Testis (tissue), 3 donors: Measurements from ENCODE around the gene UPK1A. TPM values are rescaled to one million over a fixed set of nuclear protein-coding genes. Genes with fewer than 3 reads are reported as not detected.

Source experiments
- DNase-seq: peaks from one replicate; pipeline ENCODE4 v3.0.0-alpha.2; 2019
- H3K27ac ChIP-seq, 2 donors: fragments of 200-600 bp; sonication (generic); one replicate each; pipeline ENCODE4 v1.5.1; 2019
- H3K27me3 ChIP-seq: fragments of 200-600 bp; sonication (generic); one replicate; pipeline ENCODE4 v1.5.1; 2019
- H3K36me3 ChIP-seq: fragments of 200-600 bp; sonication (generic); one replicate; pipeline ENCODE4 v1.5.1; 2017; ENCODE audit warnings: low read depth; ENCODE audit errors: missing control alignments
- H3K4me1 ChIP-seq: fragments of 200-600 bp; sonication (generic); one replicate; pipeline ENCODE4 v1.5.1; 2019
- H3K4me3 ChIP-seq, 2 donors: fragments of 200-600 bp; sonication (generic); one replicate each; pipeline ENCODE4 v1.5.1; 2017 to 2019
- H3K9me3 ChIP-seq: fragments of 200-600 bp; sonication (generic); one replicate; pipeline ENCODE4 v1.5.1; 2017
- CTCF ChIP-seq, 3 experiments: fragments of 450-650 bp in 2 of 3; fragments of 200-600 bp in 1 of 3; sonication (generic) in 1 of 3; IDR thresholded peaks; one replicate each; pipeline ENCODE4 v1.5.1; 2016 to 2019; ENCODE audit warnings: antibody characterized with exemption in 3 of 3, mild to moderate bottlenecking in 2 of 3, moderate library complexity in 1 of 3
- POLR2A ChIP-seq: fragments of 450-650 bp; IDR thresholded peaks from one replicate; pipeline ENCODE4 v1.6.1; 2017; ENCODE audit warnings: antibody characterized with exemption, mild to moderate bottlenecking, moderate library complexity
- WGBS, 2 donors: methylation state at CpG; one replicate each; pipeline ENCODE4 v1.1.5; 2018; 5-methylcytosine and 5-hydroxymethylcytosine counted together
- intact Hi-C: fragments of 100-400 bp; cut with DNase I; formaldehyde crosslinking; loops from one replicate; pipeline ENCODE4 v1.15.1; 2023; ENCODE audit warnings: low total_unique reads
- polyA plus RNA-seq: library from polyadenylated mRNA; stranded (reverse); fragments of 350-450 nt; fragmentation: Illumina TruSeq; extraction: RNeasy Lipid Tissue Mini Kit (QIAGEN cat#74804); gene quantifications from one replicate; pipeline ENCODE4 v1.2.3, GENCODE V29; 2014; ENCODE audit warnings: low read depth, low replicate concordance; ENCODE audit not compliant: insufficient read depth
- total RNA-seq, 2 donors: library from RNA; depleted of rRNA; stranded (reverse); fragments of >200 nt; gene quantifications; one replicate each; pipeline ENCODE4 v1.2.3, GENCODE V29; 2016

Gene UPK1A
- total and polyA plus RNA-seq, 3 donors from 2014 or later, result 0.37 to 1.0 (median 0.47) TPM

GRCh38 chr19:35714601-35715354, 48.5 kb downstream of the UPK1A start:
- no peak for DNase-seq
- no peak overlapping the region for H3K27ac ChIP-seq
- no peak overlapping the region for H3K4me3 ChIP-seq
- H3K4me1 ChIP-seq, result peaks cover 20% of the 10 kb centered on the region
- H3K9me3 ChIP-seq, result no peaks in the 10 kb centered on the region
- H3K36me3 ChIP-seq, result no peaks in the 10 kb centered on the region
- TF ChIP-seq POLR2A, result no peak
- no peak for TF ChIP-seq CTCF (IDR thresholded peaks at IDR 0.05)
- intact Hi-C loops, result loop anchor here (10.0 kb wide), 1 partner anchor 170 kb away; the partner anchor contains the start of gene TMEM147
- WGBS, 2 donors, result 70 to 78% methylated on average over 10 to 14 of the region's 14 CpGs
- no peaks in the 10 kb centered on the region for H3K27me3 ChIP-seq

GRCh38 chr19:35715355-35715809, 49.1 kb downstream of the UPK1A start:
- no peaks in the 10 kb centered on the region for H3K9me3 ChIP-seq
- H3K27ac ChIP-seq, result no peak overlapping the region
- intact Hi-C loops, result loop anchor here (10.0 kb wide), 1 partner anchor 171 kb away; the partner anchor contains the start of gene TMEM147
- no peaks in the 10 kb centered on the region for H3K36me3 ChIP-seq
- no peak for TF ChIP-seq CTCF (IDR thresholded peaks at IDR 0.05)
- TF ChIP-seq POLR2A, result no peak
- H3K27me3 ChIP-seq, result no peaks in the 10 kb centered on the region
- H3K4me1 ChIP-seq, result peaks cover 25% of the 10 kb centered on the region
- 60 to 77% methylated on average over 1 to 7 of the region's 7 CpGs for WGBS, 2 donors
- DNase-seq, result no peak
- H3K4me3 ChIP-seq, result no peak overlapping the region

GRCh38 chr19:35715981-35716800, 49.9 kb downstream of the UPK1A start:
- WGBS, 2 donors, result 3 to 5% methylated on average over 42 to 52 of the region's 52 CpGs
- Histone ChIP-seq H3K4me1 (peaks cover 25% of the 10 kb centered on the region), H3K27ac (peak overlapping the region; percentile 74 to 91), H3K36me3 (no peaks in the 10 kb centered on the region), H3K9me3 (no peaks in the 10 kb centered on the region), H3K4me3 (peak overlapping the region; percentile 79 to 85), H3K27me3 (no peaks in the 10 kb centered on the region)
- DNase-seq, result peak; percentile 78
- intact Hi-C loops, result loop anchor here (10.0 kb wide), 1 partner anchor 171 kb away; the partner anchor contains the start of gene TMEM147
- TF ChIP-seq POLR2A (no peak), CTCF (IDR thresholded peaks at IDR 0.05) (no peak)

GRCh38 chr19:35716801-35717664, 50.7 kb downstream of the UPK1A start:
- Histone ChIP-seq H3K4me1 (peaks cover 25% of the 10 kb centered on the region), H3K27ac (peak overlapping the region; percentile 74 to 91), H3K27me3 (no peaks in the 10 kb centered on the region), H3K4me3 (peak overlapping the region; percentile 79 to 85), H3K9me3 (no peaks in the 10 kb centered on the region), H3K36me3 (no peaks in the 10 kb centered on the region)
- TF ChIP-seq POLR2A, result no peak
- peak; percentile 82 to 86 (median 84) for TF ChIP-seq CTCF (IDR thresholded peaks at IDR 0.05)
- DNase-seq, result peak; percentile 95
- intact Hi-C loops, result loop anchor here (10.0 kb wide), 1 partner anchor 172 kb away; the partner anchor contains the start of gene TMEM147
- 0 to 1% methylated on average over 17 to 57 of the region's 77 CpGs for WGBS, 2 donors
